ENCODE results near the gene GLOD4. TPM values are rescaled to one million over a fixed set of nuclear protein-coding genes. Genes with fewer than 3 reads are reported as not detected.

GLOD4 gene
- total RNA-seq, 6 experiments from 2014 or later = 34.6 to 66.4 (median 39.9) TPM

GRCh38 chr17:802481-802880 lies 20.4 kb upstream of the GLOD4 start:
- peak in 1 of 4 donors; percentile 6 for ATAC-seq
- no peaks in the 10 kb centered on the region for H3K36me3 ChIP-seq
- TF ChIP-seq, protein P1, sequence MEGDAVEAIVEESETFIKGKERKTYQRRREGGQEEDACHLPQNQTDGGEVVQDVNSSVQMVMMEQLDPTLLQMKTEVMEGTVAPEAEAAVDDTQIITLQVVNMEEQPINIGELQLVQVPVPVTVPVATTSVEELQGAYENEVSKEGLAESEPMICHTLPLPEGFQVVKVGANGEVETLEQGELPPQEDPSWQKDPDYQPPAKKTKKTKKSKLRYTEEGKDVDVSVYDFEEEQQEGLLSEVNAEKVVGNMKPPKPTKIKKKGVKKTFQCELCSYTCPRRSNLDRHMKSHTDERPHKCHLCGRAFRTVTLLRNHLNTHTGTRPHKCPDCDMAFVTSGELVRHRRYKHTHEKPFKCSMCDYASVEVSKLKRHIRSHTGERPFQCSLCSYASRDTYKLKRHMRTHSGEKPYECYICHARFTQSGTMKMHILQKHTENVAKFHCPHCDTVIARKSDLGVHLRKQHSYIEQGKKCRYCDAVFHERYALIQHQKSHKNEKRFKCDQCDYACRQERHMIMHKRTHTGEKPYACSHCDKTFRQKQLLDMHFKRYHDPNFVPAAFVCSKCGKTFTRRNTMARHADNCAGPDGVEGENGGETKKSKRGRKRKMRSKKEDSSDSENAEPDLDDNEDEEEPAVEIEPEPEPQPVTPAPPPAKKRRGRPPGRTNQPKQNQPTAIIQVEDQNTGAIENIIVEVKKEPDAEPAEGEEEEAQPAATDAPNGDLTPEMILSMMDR (IDR thresholded peaks at IDR 0.05) = no peak
- no peak for TF ChIP-seq POLR2A (IDR thresholded peaks at IDR 0.05)
- H3K4me1 ChIP-seq = peaks cover 0 to 3% (median 0%) of the 10 kb centered on the region in 4 donors
- intact Hi-C loops (cut with DNase I) = no loop called here
- H3K27ac ChIP-seq = no peak overlapping the region
- H3K9me3 ChIP-seq = no peaks in the 10 kb centered on the region
- H3K27me3 ChIP-seq = no peaks in the 10 kb centered on the region
- WGBS (ENCODE audit: insufficient coverage, low coverage, low lambda C conversion rate, missing lambda C conversion rate) = 80% methylated on average over 4 of the region's 14 CpGs
- DNase-seq = no peak
- no peak overlapping the region for H3K4me3 ChIP-seq

- Histone ChIP-seq H3K4me3 (no peak overlapping the region), H3K9me3 (no peaks in the 10 kb centered on the region), H3K36me3 (no peaks in the 10 kb centered on the region), H3K27me3 (no peaks in the 10 kb centered on the region), H3K27ac (no peak overlapping the region), H3K4me1 (peaks cover 0 to 3% (median 0%) of the 10 kb centered on the region in 4 donors)
- intact Hi-C loops (cut with DNase I) = no loop called here
- peak in 3 of 4 donors; percentile 32 to 81 (median 36) for ATAC-seq
- WGBS (ENCODE audit: insufficient coverage, low coverage, low lambda C conversion rate, missing lambda C conversion rate) = 60% methylated on average over 5 of the region's 6 CpGs
- no peak for DNase-seq
- no peak for TF ChIP-seq POLR2A (IDR thresholded peaks at IDR 0.05)
- TF ChIP-seq, protein P1 (IDR thresholded peaks at IDR 0.05) = no peak
Measured at GRCh38 chr17:801660-802059, 19.6 kb upstream of the GLOD4 start.

GRCh38 chr17:800446-801242 lies 18.6 kb upstream of the GLOD4 start:
- Histone ChIP-seq H3K27ac (no peak overlapping the region), H3K9me3 (no peaks in the 10 kb centered on the region), H3K27me3 (no peaks in the 10 kb centered on the region), H3K4me1 (peaks cover 0 to 3% (median 0%) of the 10 kb centered on the region in 4 donors), H3K4me3 (no peak overlapping the region), H3K36me3 (no peaks in the 10 kb centered on the region)
- no peak for DNase-seq
- no peak for ATAC-seq
- WGBS (ENCODE audit: insufficient coverage, low coverage, low lambda C conversion rate, missing lambda C conversion rate) = 69% methylated on average over 11 of the region's 39 CpGs
- intact Hi-C loops (cut with DNase I) = no loop called here
- TF ChIP-seq, protein P1 (IDR thresholded peaks at IDR 0.05) = no peak
- no peak for TF ChIP-seq POLR2A (IDR thresholded peaks at IDR 0.05)

DNA sequence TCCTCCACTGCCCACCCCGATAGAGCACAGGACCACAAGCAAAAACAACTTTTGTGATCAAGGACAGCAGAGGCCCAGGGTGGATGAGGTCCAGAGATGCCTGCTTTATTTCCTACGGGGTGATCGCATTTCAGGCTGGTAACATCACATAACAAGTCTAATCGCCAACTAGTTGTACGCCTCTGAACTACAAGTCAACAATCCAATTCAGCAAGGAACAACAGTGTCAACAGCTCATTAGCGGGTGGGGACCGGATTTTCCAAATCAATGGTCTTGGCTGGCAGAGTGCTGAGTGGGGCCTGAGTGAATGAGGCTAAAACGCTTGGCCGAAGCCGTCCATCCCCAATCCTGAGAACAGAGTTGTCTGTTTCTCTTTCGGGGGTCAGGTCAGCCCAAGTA lies 17.2 kb upstream of the GLOD4 start:
- no peak for ATAC-seq

More for the DNA sequence above, 17.2 kb upstream of the GLOD4 start:
- WGBS (ENCODE audit: insufficient coverage, low coverage, low lambda C conversion rate, missing lambda C conversion rate) = 90% methylated on average over 4 of the region's 11 CpGs
- no peak for DNase-seq
- no peak overlapping the region for H3K27ac ChIP-seq
- intact Hi-C loops (cut with DNase I) = loop anchor here (5.0 to 10.0 kb wide), 2 partner anchors 193 to 256 kb away; no protein-coding TSS in a partner anchor
- no peaks in the 10 kb centered on the region for H3K9me3 ChIP-seq
- TF ChIP-seq, protein P1 (IDR thresholded peaks at IDR 0.05) = no peak
- no peak for TF ChIP-seq POLR2A (IDR thresholded peaks at IDR 0.05)
- no peaks in the 10 kb centered on the region for H3K36me3 ChIP-seq
- peaks cover 0 to 7% (median 0%) of the 10 kb centered on the region in 4 donors for H3K4me1 ChIP-seq
- H3K27me3 ChIP-seq = no peaks in the 10 kb centered on the region
- no peak overlapping the region for H3K4me3 ChIP-seq
